Neural crest cell (in vitro differentiated cells): ENCODE results near the gene SEMA4D. TPM values are rescaled to one million over a fixed set of nuclear protein-coding genes. Genes with fewer than 3 reads are reported as not detected.
"Not testable (repeated sequence)": the region's sequence is repeated elsewhere in the genome, so short reads cannot be mapped to it uniquely, and the experiment has no call there.

Source experiments
- DNase-seq: peaks from one replicate; pipeline ENCODE4 v3.0.0; 2021; ENCODE audit warnings: low read depth, mixed read lengths, low spot score
- H3K27ac Mint-ChIP-seq: one replicate; pipeline ENCODE4 v1.8.0; 2021; ENCODE audit warnings: mild to moderate bottlenecking, mixed read lengths; ENCODE audit not compliant: unreplicated experiment
- H3K27me3 Mint-ChIP-seq: 2 replicates; pipeline ENCODE4 v1.8.0; 2021; ENCODE audit warnings: low read depth, mild to moderate bottlenecking, mixed read lengths
- H3K36me3 Mint-ChIP-seq: 2 replicates; pipeline ENCODE4 v1.8.0; 2021; ENCODE audit warnings: low read depth, mild to moderate bottlenecking, mixed read lengths
- H3K4me1 Mint-ChIP-seq: 2 replicates; pipeline ENCODE4 v1.8.0; 2021; ENCODE audit warnings: mixed read lengths
- H3K4me3 Mint-ChIP-seq: one replicate; pipeline ENCODE4 v1.8.0; 2021; ENCODE audit warnings: mild to moderate bottlenecking, mixed read lengths
- H3K9me3 Mint-ChIP-seq: 2 replicates; pipeline ENCODE4 v1.8.0; 2021; ENCODE audit warnings: mixed read lengths
- total RNA-seq: library from RNA; stranded (reverse); gene quantifications from 2 replicates; pipeline ENCODE4 v1.2.1, GENCODE V29; 2021
- TF ChIP-seq, protein P1 (sequence below): fragments of 200-600 bp; sonication (generic); conservative IDR thresholded peaks from 2 replicates; pipeline ENCODE4 v1.5.0; 2021; ENCODE audit warnings: antibody characterized with exemption, mild to moderate bottlenecking

SEMA4D gene
- total RNA-seq, 1 donor from 2014 or later: 33.5 TPM

DNA sequence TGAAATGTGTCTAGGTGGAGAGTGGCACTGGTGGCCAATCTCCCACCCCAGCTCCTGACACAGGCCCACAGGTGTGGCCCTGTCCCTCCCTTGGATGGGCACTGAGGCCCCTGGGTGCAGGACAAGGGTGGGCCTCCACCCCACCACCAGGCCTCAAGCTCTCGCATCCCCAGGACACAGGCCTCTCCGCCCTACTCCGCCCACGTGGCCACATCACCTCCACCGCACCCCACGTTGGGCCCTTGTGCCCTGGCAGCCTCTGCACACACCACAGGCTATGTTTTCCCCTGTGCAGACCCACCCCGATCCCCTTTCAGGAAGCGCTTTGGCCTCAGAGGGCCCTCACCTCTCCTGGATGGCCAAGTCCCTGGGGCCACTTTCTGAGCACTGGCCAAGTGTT is 124.9 kb downstream of the SEMA4D start:
- no peak overlapping the region for H3K4me3 Mint-ChIP-seq
- no peaks in the 10 kb centered on the region for H3K36me3 Mint-ChIP-seq
- peaks cover 6% of the 10 kb centered on the region for H3K4me1 Mint-ChIP-seq
- peak overlapping the region; percentile 43 for H3K27ac Mint-ChIP-seq
- TF ChIP-seq, protein P1, sequence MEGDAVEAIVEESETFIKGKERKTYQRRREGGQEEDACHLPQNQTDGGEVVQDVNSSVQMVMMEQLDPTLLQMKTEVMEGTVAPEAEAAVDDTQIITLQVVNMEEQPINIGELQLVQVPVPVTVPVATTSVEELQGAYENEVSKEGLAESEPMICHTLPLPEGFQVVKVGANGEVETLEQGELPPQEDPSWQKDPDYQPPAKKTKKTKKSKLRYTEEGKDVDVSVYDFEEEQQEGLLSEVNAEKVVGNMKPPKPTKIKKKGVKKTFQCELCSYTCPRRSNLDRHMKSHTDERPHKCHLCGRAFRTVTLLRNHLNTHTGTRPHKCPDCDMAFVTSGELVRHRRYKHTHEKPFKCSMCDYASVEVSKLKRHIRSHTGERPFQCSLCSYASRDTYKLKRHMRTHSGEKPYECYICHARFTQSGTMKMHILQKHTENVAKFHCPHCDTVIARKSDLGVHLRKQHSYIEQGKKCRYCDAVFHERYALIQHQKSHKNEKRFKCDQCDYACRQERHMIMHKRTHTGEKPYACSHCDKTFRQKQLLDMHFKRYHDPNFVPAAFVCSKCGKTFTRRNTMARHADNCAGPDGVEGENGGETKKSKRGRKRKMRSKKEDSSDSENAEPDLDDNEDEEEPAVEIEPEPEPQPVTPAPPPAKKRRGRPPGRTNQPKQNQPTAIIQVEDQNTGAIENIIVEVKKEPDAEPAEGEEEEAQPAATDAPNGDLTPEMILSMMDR: no peak
- DNase-seq: no peak
- no peaks in the 10 kb centered on the region for H3K27me3 Mint-ChIP-seq
- H3K9me3 Mint-ChIP-seq: no peaks in the 10 kb centered on the region

DNA sequence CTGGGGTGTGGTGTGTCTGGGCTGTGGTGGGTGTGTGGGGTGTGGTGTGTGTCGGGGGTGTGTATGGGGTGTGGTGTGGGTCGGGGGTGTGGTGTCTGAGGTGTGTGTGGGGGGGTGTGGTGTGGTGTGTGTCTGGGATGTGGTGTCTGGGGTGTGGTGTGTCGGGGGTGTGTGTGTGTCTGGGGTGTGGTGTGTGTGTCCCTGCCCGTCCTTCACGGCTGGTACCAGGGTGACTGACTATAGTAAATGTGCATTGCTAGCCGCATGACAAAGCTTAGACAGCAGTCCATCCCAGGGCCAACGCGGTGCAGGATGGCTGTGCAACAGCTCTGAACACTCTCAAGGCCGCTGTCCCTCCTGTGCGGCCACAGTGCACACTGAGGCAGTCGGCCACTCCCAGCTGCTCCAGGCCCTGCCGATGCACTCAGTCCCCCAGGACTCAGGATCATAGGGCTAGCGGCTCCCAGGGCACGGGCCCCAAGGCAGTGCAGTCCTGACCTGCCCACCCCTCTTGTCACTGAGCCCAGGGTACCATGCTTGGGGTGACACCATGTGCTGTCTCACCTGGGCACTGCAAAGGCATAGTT is 125.6 kb downstream of the SEMA4D start:
- no peaks in the 10 kb centered on the region for H3K9me3 Mint-ChIP-seq
- no peaks in the 10 kb centered on the region for H3K36me3 Mint-ChIP-seq
- no peak for DNase-seq
- TF ChIP-seq, protein P1: no peak
- H3K4me1 Mint-ChIP-seq: peaks cover 6% of the 10 kb centered on the region
- no peaks in the 10 kb centered on the region for H3K27me3 Mint-ChIP-seq
- no peak overlapping the region for H3K4me3 Mint-ChIP-seq
- no peak overlapping the region for H3K27ac Mint-ChIP-seq

DNA sequence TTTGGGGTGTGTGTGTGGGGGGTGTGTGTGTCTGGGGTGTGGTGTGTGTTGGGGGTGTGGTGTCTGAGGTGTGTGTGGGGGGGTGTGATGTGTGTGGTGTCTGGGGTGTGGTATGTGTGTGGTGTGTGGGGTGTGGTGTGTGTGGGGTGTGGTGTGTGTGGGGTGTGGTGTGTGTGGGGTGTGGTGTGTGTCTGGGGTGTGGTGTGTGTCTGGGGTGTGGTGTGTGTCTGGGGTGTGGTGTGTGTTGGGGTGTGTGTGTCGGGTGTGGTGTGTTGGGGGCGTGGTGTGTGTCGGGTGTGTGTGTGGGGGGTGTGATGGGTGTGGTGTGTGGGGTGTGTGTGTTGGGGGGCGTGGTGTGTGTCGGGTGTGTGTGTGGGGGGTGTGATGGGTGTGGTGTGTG is 126.1 kb downstream of the SEMA4D start:
- not testable (repeated sequence) for H3K4me3 Mint-ChIP-seq, H3K27me3 Mint-ChIP-seq, H3K36me3 Mint-ChIP-seq, H3K4me1 Mint-ChIP-seq, H3K27ac Mint-ChIP-seq, DNase-seq, H3K9me3 Mint-ChIP-seq

DNA sequence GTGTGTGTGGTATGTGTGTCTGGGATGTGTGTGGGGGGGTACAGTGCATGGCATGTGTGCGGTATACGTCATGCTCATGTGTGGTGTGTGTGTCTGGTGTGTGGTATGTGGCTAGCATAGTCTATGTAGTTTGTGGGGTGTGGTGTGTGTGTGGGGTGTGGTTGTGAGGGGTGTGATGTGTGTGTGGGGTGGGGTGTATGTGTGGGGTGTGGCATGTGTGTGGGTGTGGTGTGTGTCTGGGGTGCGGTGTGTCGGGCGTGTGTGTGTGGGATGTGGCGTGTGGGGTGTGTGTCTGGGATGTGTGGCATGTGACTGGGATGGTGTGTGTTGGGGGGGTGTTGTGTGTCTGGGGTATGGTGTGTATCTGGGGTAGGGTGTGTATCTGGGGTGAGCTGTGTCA is 127.3 kb downstream of the SEMA4D start:
- no peaks in the 10 kb centered on the region for H3K36me3 Mint-ChIP-seq
- DNase-seq: no peak
- TF ChIP-seq, protein P1: no peak
- H3K9me3 Mint-ChIP-seq: no peaks in the 10 kb centered on the region
- no peak overlapping the region for H3K4me3 Mint-ChIP-seq
- H3K4me1 Mint-ChIP-seq: peaks cover 3% of the 10 kb centered on the region
- no peak overlapping the region for H3K27ac Mint-ChIP-seq
- H3K27me3 Mint-ChIP-seq: no peaks in the 10 kb centered on the region

DNA sequence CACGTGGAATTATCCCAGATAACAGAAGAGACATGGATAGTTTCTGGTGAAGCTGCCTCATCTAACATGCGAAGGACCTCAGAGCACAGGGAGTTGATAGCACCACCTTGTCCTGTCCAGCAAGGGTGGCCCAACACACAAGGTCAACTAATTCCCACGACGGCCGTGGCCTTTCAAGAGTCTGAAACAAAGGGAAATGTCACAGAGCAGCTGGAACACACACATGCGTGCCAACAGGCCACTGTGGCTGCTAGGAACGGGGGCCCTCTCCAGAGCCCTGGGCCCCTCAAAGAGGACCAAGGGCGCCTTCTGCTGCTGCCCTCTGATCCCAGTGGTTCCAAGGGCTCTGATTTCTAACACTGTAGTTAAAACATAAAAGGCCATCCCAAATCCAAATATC is 128.9 kb downstream of the SEMA4D start:
- Mint-ChIP-seq H3K36me3 (no peaks in the 10 kb centered on the region), H3K4me3 (no peak overlapping the region), H3K27me3 (no peaks in the 10 kb centered on the region), H3K27ac (no peak overlapping the region), H3K9me3 (no peaks in the 10 kb centered on the region), H3K4me1 (no peaks in the 10 kb centered on the region)
- no peak for DNase-seq
- TF ChIP-seq, protein P1: no peak

DNA sequence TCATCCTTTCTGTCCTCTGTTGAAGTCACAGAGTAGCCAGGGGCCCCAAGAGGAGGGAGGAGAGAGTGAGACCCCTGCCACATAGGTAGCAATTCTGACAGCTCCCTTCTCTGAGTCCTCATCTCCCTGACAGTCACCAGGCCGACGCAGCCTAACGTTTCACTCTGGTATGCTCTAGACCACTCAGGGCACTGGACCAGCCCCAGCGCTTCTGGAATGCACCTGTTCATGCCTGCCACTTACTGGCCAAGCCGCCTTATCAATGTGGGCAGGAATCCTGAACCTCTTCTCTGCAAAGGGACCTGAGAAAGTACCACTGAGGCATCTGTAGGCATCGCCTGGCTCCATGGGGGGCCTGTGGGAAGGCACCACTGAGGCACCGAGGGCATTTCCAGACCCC is 129.4 kb downstream of the SEMA4D start:
- no peak for DNase-seq
- TF ChIP-seq, protein P1: no peak
- Mint-ChIP-seq H3K27me3 (no peaks in the 10 kb centered on the region), H3K36me3 (no peaks in the 10 kb centered on the region), H3K27ac (peak overlapping the region; percentile 27), H3K4me3 (no peak overlapping the region), H3K9me3 (no peaks in the 10 kb centered on the region), H3K4me1 (no peaks in the 10 kb centered on the region)
